ENCODE results near the gene RPS27A.
"Not testable (repeated sequence)": the region's sequence is repeated elsewhere in the genome, so short reads cannot be mapped to it uniquely, and the experiment has no call there.

RPS27A gene

DNA sequence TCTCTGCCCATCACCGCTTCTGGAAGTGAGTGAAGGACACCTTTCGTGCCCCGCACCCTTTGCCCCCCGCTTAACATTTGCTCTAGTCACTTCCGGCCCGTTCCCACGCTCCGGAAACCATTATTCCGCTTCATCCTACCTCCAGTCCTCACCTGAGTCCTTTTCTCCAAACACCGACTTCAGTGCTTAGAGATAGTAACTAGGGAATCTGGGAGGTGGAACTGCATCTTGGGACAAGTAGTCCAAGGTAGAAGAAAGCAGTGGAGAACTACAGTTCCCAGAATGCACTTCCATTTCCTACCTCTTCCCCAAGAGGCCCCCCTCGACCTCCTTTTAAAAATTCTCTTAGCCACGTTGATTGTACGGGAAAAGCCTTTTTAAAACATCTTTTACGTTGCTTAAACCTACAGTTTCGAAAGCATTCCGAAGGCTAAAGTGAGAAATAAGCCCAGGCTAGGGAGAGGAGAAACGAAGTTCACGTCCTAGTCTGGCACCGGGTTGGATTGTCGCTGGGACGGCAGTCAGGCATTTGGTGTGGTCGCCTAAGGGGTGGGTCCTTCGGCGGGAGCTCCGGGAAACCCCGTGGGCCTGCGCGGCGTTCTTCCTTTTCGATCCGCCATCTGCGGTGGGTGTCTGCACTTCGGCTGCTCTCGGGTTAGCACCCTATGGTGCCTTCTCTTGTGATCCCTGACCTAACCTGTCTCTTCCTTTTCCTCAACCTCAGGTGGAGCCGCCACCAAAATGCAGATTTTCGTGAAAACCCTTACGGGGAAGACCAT is at the start of gene RPS27A, which contains the start of gene CLHC1:
TSS of gene RPS27A (plus strand) at position 605 of the 779 bp plus-strand sequence. CDS start at position 742, 137 bp downstream.
TSS of gene CLHC1 (minus strand) at position 210 of the 779 bp plus-strand sequence. CDS start 9,882 bp downstream, outside the sequence.
- Histone ChIP-seq H3K4me3 (ENCODE audit: low read depth in 1 of 5, low read length in 5 of 5) (peak within 1 kb of the TSS; percentile 84 to 97 (median 91)), H3K9me3 (ENCODE audit: control insufficient read depth in 5 of 5, low read length in 5 of 5) (no peaks in the 10 kb centered on the region), H3K27me3 (ENCODE audit: control insufficient read depth in 5 of 5, insufficient read depth in 4 of 5, low read length in 5 of 5) (no peaks in the 10 kb centered on the region), H3K9ac (ENCODE audit: low read length in 5 of 5) (peak within 1 kb of the TSS; percentile 87 to 98 (median 95)), H3K27ac (ENCODE audit: low read depth, low read length) (peak within 1 kb of the TSS; percentile 98), H3K36me3 (ENCODE audit: control insufficient read depth in 5 of 5, insufficient read depth in 5 of 5, low read length in 5 of 5) (peaks cover 28 to 34% (median 30%) of the 10 kb centered on the region in 5 donors), H3K4me1 (ENCODE audit: control insufficient read depth in 5 of 5, insufficient read depth in 5 of 5, low read length in 5 of 5) (peaks cover 4 to 29% (median 26%) of the 10 kb centered on the region in 5 donors)

DNA sequence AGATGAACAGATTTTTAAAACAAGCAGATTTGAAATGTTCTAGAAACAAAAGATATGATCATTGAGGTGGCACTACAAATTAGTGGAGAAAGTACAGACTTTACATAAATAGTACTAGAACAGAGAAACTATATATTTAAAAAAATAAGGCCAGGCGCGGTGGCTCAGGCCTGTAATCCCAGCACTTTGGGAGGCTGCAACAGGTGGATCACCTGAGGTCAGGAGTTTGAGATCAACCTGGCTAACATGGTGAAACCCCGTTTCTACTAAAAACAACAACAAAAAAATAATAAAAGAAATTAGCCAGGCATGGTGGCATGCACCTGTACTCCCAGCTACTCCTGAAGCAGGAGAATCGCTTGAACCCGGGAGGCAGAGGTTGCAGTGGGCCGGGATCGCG is 45.7 kb upstream of the RPS27A start:
- not testable (repeated sequence) for H3K4me1 ChIP-seq (ENCODE audit: control insufficient read depth in 5 of 5, insufficient read depth in 5 of 5, low read length in 5 of 5); H3K36me3 ChIP-seq (ENCODE audit: control insufficient read depth in 5 of 5, insufficient read depth in 5 of 5, low read length in 5 of 5); H3K9me3 ChIP-seq (ENCODE audit: control insufficient read depth in 5 of 5, low read length in 5 of 5); H3K27me3 ChIP-seq (ENCODE audit: control insufficient read depth in 5 of 5, insufficient read depth in 4 of 5, low read length in 5 of 5); H3K9ac ChIP-seq (ENCODE audit: low read length in 5 of 5); H3K4me3 ChIP-seq (ENCODE audit: low read depth in 1 of 5, low read length in 5 of 5); H3K27ac ChIP-seq (ENCODE audit: low read depth, low read length)

DNA sequence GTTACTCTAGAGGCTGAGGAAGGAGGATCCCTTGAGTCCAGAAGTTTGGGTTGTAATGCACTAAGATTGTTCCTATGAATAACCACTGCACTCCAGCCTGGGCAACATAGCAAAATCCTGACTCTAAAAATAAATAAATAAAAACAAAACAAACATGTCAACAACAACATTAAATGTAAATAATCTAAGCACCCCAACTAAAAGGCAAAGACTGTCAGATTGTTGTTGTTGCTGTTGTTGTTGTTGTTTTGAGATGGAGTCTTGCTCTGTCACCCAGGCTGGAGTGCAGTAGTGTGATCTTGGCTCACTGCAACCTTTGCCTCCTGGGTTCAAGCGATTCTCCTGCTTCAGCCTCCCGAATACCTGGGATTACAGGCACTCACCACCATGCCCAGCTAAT is 40.6 kb upstream of the RPS27A start:
- H3K4me1 ChIP-seq (ENCODE audit: control insufficient read depth in 5 of 5, insufficient read depth in 5 of 5, low read length in 5 of 5); H3K9ac ChIP-seq (ENCODE audit: low read length in 5 of 5); H3K27ac ChIP-seq (ENCODE audit: low read depth, low read length); H3K36me3 ChIP-seq (ENCODE audit: control insufficient read depth in 5 of 5, insufficient read depth in 5 of 5, low read length in 5 of 5); H3K4me3 ChIP-seq (ENCODE audit: low read depth in 1 of 5, low read length in 5 of 5); H3K27me3 ChIP-seq (ENCODE audit: control insufficient read depth in 5 of 5, insufficient read depth in 4 of 5, low read length in 5 of 5); H3K9me3 ChIP-seq (ENCODE audit: control insufficient read depth in 5 of 5, low read length in 5 of 5): not testable (repeated sequence)

- no peaks in the 10 kb centered on the region for H3K9me3 ChIP-seq (ENCODE audit: control insufficient read depth in 5 of 5, low read length in 5 of 5)
- H3K4me3 ChIP-seq (ENCODE audit: low read depth in 1 of 5, low read length in 5 of 5): no peak overlapping the region
- no peaks in the 10 kb centered on the region for H3K4me1 ChIP-seq (ENCODE audit: control insufficient read depth in 5 of 5, insufficient read depth in 5 of 5, low read length in 5 of 5)
- no peaks in the 10 kb centered on the region for H3K27me3 ChIP-seq (ENCODE audit: control insufficient read depth in 5 of 5, insufficient read depth in 4 of 5, low read length in 5 of 5)
- H3K9ac ChIP-seq (ENCODE audit: low read length in 5 of 5): no peak overlapping the region
- no peak overlapping the region for H3K27ac ChIP-seq (ENCODE audit: low read depth, low read length)
- H3K36me3 ChIP-seq (ENCODE audit: control insufficient read depth in 5 of 5, insufficient read depth in 5 of 5, low read length in 5 of 5): peaks cover 0 to 3% (median 0%) of the 10 kb centered on the region in 5 donors
These were observed 36.0 kb upstream of the RPS27A start for GRCh38 chr2:55196526-55196925.

GRCh38 chr2:55200416-55200815 is 32.1 kb upstream of the RPS27A start:
- Histone ChIP-seq H3K36me3 (ENCODE audit: control insufficient read depth in 5 of 5, insufficient read depth in 5 of 5, low read length in 5 of 5) (peaks cover 0 to 3% (median 0%) of the 10 kb centered on the region in 5 donors), H3K27me3 (ENCODE audit: control insufficient read depth in 5 of 5, insufficient read depth in 4 of 5, low read length in 5 of 5) (no peaks in the 10 kb centered on the region), H3K4me3 (ENCODE audit: low read depth in 1 of 5, low read length in 5 of 5) (no peak overlapping the region), H3K4me1 (ENCODE audit: control insufficient read depth in 5 of 5, insufficient read depth in 5 of 5, low read length in 5 of 5) (no peaks in the 10 kb centered on the region), H3K9me3 (ENCODE audit: control insufficient read depth in 5 of 5, low read length in 5 of 5) (no peaks in the 10 kb centered on the region), H3K27ac (ENCODE audit: low read depth, low read length) (no peak overlapping the region), H3K9ac (ENCODE audit: low read length in 5 of 5) (no peak overlapping the region)

- H3K4me3 ChIP-seq (ENCODE audit: low read depth in 1 of 5, low read length in 5 of 5): no peak overlapping the region
- no peaks in the 10 kb centered on the region for H3K27me3 ChIP-seq (ENCODE audit: control insufficient read depth in 5 of 5, insufficient read depth in 4 of 5, low read length in 5 of 5)
- H3K9me3 ChIP-seq (ENCODE audit: control insufficient read depth in 5 of 5, low read length in 5 of 5): no peaks in the 10 kb centered on the region
- H3K27ac ChIP-seq (ENCODE audit: low read depth, low read length): no peak overlapping the region
- no peak overlapping the region for H3K9ac ChIP-seq (ENCODE audit: low read length in 5 of 5)
- H3K4me1 ChIP-seq (ENCODE audit: control insufficient read depth in 5 of 5, insufficient read depth in 5 of 5, low read length in 5 of 5): no peaks in the 10 kb centered on the region
- H3K36me3 ChIP-seq (ENCODE audit: control insufficient read depth in 5 of 5, insufficient read depth in 5 of 5, low read length in 5 of 5): no peaks in the 10 kb centered on the region
These were observed 28.0 kb upstream of the RPS27A start for GRCh38 chr2:55204536-55204935.

GRCh38 chr2:55204950-55205349 is 27.5 kb upstream of the RPS27A start:
- Histone ChIP-seq H3K4me1 (ENCODE audit: control insufficient read depth in 5 of 5, insufficient read depth in 5 of 5, low read length in 5 of 5) (no peaks in the 10 kb centered on the region), H3K9ac (ENCODE audit: low read length in 5 of 5) (no peak overlapping the region), H3K9me3 (ENCODE audit: control insufficient read depth in 5 of 5, low read length in 5 of 5) (no peaks in the 10 kb centered on the region), H3K27ac (ENCODE audit: low read depth, low read length) (no peak overlapping the region), H3K36me3 (ENCODE audit: control insufficient read depth in 5 of 5, insufficient read depth in 5 of 5, low read length in 5 of 5) (no peaks in the 10 kb centered on the region), H3K27me3 (ENCODE audit: control insufficient read depth in 5 of 5, insufficient read depth in 4 of 5, low read length in 5 of 5) (no peaks in the 10 kb centered on the region), H3K4me3 (ENCODE audit: low read depth in 1 of 5, low read length in 5 of 5) (no peak overlapping the region)

GRCh38 chr2:55213822-55214221 is 18.7 kb upstream of the RPS27A start:
- H3K9me3 ChIP-seq (ENCODE audit: control insufficient read depth in 5 of 5, low read length in 5 of 5): no peaks in the 10 kb centered on the region
- no peaks in the 10 kb centered on the region for H3K4me1 ChIP-seq (ENCODE audit: control insufficient read depth in 5 of 5, insufficient read depth in 5 of 5, low read length in 5 of 5)
- H3K9ac ChIP-seq (ENCODE audit: low read length in 5 of 5): no peak overlapping the region
- no peak overlapping the region for H3K4me3 ChIP-seq (ENCODE audit: low read depth in 1 of 5, low read length in 5 of 5)
- H3K27ac ChIP-seq (ENCODE audit: low read depth, low read length): no peak overlapping the region
- no peaks in the 10 kb centered on the region for H3K27me3 ChIP-seq (ENCODE audit: control insufficient read depth in 5 of 5, insufficient read depth in 4 of 5, low read length in 5 of 5)
- H3K36me3 ChIP-seq (ENCODE audit: control insufficient read depth in 5 of 5, insufficient read depth in 5 of 5, low read length in 5 of 5): no peaks in the 10 kb centered on the region

- peak overlapping the region; percentile 22 to 81 (median 69) for H3K4me3 ChIP-seq (ENCODE audit: low read depth in 1 of 5, low read length in 5 of 5)
- peak overlapping the region; percentile 78 for H3K27ac ChIP-seq (ENCODE audit: low read depth, low read length)
- H3K27me3 ChIP-seq (ENCODE audit: control insufficient read depth in 5 of 5, insufficient read depth in 4 of 5, low read length in 5 of 5): no peaks in the 10 kb centered on the region
- no peak overlapping the region for H3K9ac ChIP-seq (ENCODE audit: low read length in 5 of 5)
- H3K36me3 ChIP-seq (ENCODE audit: control insufficient read depth in 5 of 5, insufficient read depth in 5 of 5, low read length in 5 of 5): no peaks in the 10 kb centered on the region
- H3K4me1 ChIP-seq (ENCODE audit: control insufficient read depth in 5 of 5, insufficient read depth in 5 of 5, low read length in 5 of 5): peaks cover 0 to 13% (median 11%) of the 10 kb centered on the region in 5 donors
- no peaks in the 10 kb centered on the region for H3K9me3 ChIP-seq (ENCODE audit: control insufficient read depth in 5 of 5, low read length in 5 of 5)
These were observed 8.3 kb upstream of the RPS27A start for GRCh38 chr2:55223958-55224760.

GRCh38 chr2:55224761-55225261 is 7.7 kb upstream of the RPS27A start:
- Histone ChIP-seq H3K9ac (ENCODE audit: low read length in 5 of 5) (no peak overlapping the region), H3K4me1 (ENCODE audit: control insufficient read depth in 5 of 5, insufficient read depth in 5 of 5, low read length in 5 of 5) (peaks cover 0 to 13% (median 11%) of the 10 kb centered on the region in 5 donors), H3K27me3 (ENCODE audit: control insufficient read depth in 5 of 5, insufficient read depth in 4 of 5, low read length in 5 of 5) (no peaks in the 10 kb centered on the region), H3K9me3 (ENCODE audit: control insufficient read depth in 5 of 5, low read length in 5 of 5) (no peaks in the 10 kb centered on the region), H3K27ac (ENCODE audit: low read depth, low read length) (no peak overlapping the region), H3K4me3 (ENCODE audit: low read depth in 1 of 5, low read length in 5 of 5) (no peak overlapping the region), H3K36me3 (ENCODE audit: control insufficient read depth in 5 of 5, insufficient read depth in 5 of 5, low read length in 5 of 5) (no peaks in the 10 kb centered on the region)
